Activated T-cell treated with anti-CD3 and anti-CD28 coated beads, Interleukin-2, amount 50 U/mL, for 4 hours (primary cell): ENCODE measurements around the gene B9D2. TPM values are rescaled to one million over a fixed set of nuclear protein-coding genes. Genes with fewer than 3 reads are reported as not detected.
"Not testable (repeated sequence)": the region's sequence is repeated elsewhere in the genome, so short reads cannot be mapped to it uniquely, and the experiment has no call there.

ENCODE experiments used
- ATAC-seq, 2 donors: fragments of 200-7000 bp; cut with Tn5 transposase; one replicate each; pipeline ENCODE4 v1.10.0; 2021
- DNase-seq: peaks from one replicate; pipeline ENCODE4 v3.0.0-alpha.2; 2020
- H3K27me3 Mint-ChIP-seq: one replicate; pipeline ENCODE4 v1.8.0; 2021; ENCODE audit warnings: low read depth, mixed read lengths
- H3K36me3 Mint-ChIP-seq: one replicate; pipeline ENCODE4 v1.8.0; 2022; ENCODE audit warnings: mixed read lengths; ENCODE audit not compliant: insufficient read depth
- H3K4me1 Mint-ChIP-seq: one replicate; pipeline ENCODE4 v1.8.0; 2021; ENCODE audit warnings: low read depth, mixed read lengths
- H3K4me3 Mint-ChIP-seq: one replicate; pipeline ENCODE4 v1.8.0; 2021; ENCODE audit warnings: mild to moderate bottlenecking, moderate library complexity, mixed read lengths
- H3K9me3 Mint-ChIP-seq: one replicate; pipeline ENCODE4 v1.8.0; 2021; ENCODE audit warnings: mixed read lengths
- total RNA-seq, 3 donors: library from RNA; stranded (reverse); gene quantifications; one replicate each; pipeline ENCODE4 v1.2.1, GENCODE V29; 2021

Gene B9D2
- total RNA-seq, 3 donors from 2014 or later, result 5.4 to 5.7 (median 5.7) TPM

GRCh38 chr19:41354343-41354953 is 9.5 kb downstream of the B9D2 start:
- H3K9me3 Mint-ChIP-seq, result no peaks in the 10 kb centered on the region
- ATAC-seq (no peak), DNase-seq (no peak)
- H3K27me3 Mint-ChIP-seq, result no peaks in the 10 kb centered on the region
- peaks cover 1% of the 10 kb centered on the region for H3K36me3 Mint-ChIP-seq
- peak overlapping the region; percentile 84 for H3K4me3 Mint-ChIP-seq
- peaks cover 66% of the 10 kb centered on the region for H3K4me1 Mint-ChIP-seq

GRCh38 chr19:41353466-41354342 is 10.2 kb downstream of the B9D2 start, which contains the start of gene TGFB1:
TGFB1 (minus strand) TSS chr19:41353922; CDS start chr19:41353044, 878 bp downstream.
- H3K9me3 Mint-ChIP-seq, result no peaks in the 10 kb centered on the region
- peaks cover 1% of the 10 kb centered on the region for H3K36me3 Mint-ChIP-seq
- H3K27me3 Mint-ChIP-seq, result no peaks in the 10 kb centered on the region
- H3K4me1 Mint-ChIP-seq, result peaks cover 69% of the 10 kb centered on the region
- DNase-seq, result peak; percentile 98
- peak within 1 kb of the TSS; percentile 99 for H3K4me3 Mint-ChIP-seq
- peak; percentile 44 to 53 for ATAC-seq

GRCh38 chr19:41352609-41353465 is 11.1 kb downstream of the B9D2 start:
- Mint-ChIP-seq H3K4me3 (peak overlapping the region; percentile 99), H3K9me3 (no peaks in the 10 kb centered on the region), H3K4me1 (peaks cover 65% of the 10 kb centered on the region), H3K36me3 (peaks cover 3% of the 10 kb centered on the region), H3K27me3 (no peaks in the 10 kb centered on the region)
- ATAC-seq, result peak; percentile 30 to 38
- peak; percentile 74 for DNase-seq

DNA sequence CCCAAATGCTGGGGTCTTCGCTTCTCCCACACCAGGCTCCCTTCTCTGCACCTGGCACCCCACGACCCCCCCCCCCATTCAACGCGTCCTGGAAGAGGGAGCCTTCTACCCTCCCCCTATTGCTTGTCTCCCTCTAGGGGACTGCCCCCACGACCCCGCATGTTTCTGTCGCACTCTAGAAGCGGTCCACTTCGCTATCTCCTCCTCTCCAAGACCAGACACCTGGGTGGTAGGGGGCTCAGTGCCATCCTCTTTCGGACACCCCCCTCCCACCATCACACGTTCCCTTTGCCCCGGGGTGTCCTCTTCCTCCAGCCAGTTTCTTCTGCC is 11.7 kb downstream of the B9D2 start:
- Mint-ChIP-seq H3K4me3 (peak overlapping the region; percentile 99), H3K36me3 (peaks cover 3% of the 10 kb centered on the region), H3K4me1 (peaks cover 61% of the 10 kb centered on the region), H3K27me3 (no peaks in the 10 kb centered on the region), H3K9me3 (no peaks in the 10 kb centered on the region)
- ATAC-seq, result peak in 1 of 2 donors; percentile 0
- peak; percentile 27 for DNase-seq

GRCh38 chr19:41351339-41352245 is 12.4 kb downstream of the B9D2 start:
- peaks cover 54% of the 10 kb centered on the region for H3K4me1 Mint-ChIP-seq
- peak; percentile 79 for DNase-seq
- H3K9me3 Mint-ChIP-seq, result no peaks in the 10 kb centered on the region
- ATAC-seq, result peak; percentile 58 to 60
- H3K27me3 Mint-ChIP-seq, result no peaks in the 10 kb centered on the region
- H3K4me3 Mint-ChIP-seq, result peak overlapping the region; percentile 99
- peaks cover 6% of the 10 kb centered on the region for H3K36me3 Mint-ChIP-seq

- peak in 1 of 2 donors; percentile 7 for ATAC-seq
- no peaks in the 10 kb centered on the region for H3K9me3 Mint-ChIP-seq
- H3K4me3 Mint-ChIP-seq, result peak overlapping the region; percentile 99
- peaks cover 51% of the 10 kb centered on the region for H3K4me1 Mint-ChIP-seq
- no peaks in the 10 kb centered on the region for H3K27me3 Mint-ChIP-seq
- peaks cover 9% of the 10 kb centered on the region for H3K36me3 Mint-ChIP-seq
- DNase-seq, result no peak
Measured at GRCh38 chr19:41350735-41351338, 13.1 kb downstream of the B9D2 start.

- H3K9me3 Mint-ChIP-seq, H3K4me3 Mint-ChIP-seq, DNase-seq, ATAC-seq, H3K27me3 Mint-ChIP-seq: not testable (repeated sequence)
- Mint-ChIP-seq H3K4me1 (peaks cover 54% of the 10 kb centered on the region), H3K36me3 (peaks cover 25% of the 10 kb centered on the region)
Measured at GRCh38 chr19:41346916-41347315, 17.0 kb downstream of the B9D2 start.

GRCh38 chr19:41344162-41344561 is 19.8 kb downstream of the B9D2 start:
- H3K4me3 Mint-ChIP-seq, result no peak overlapping the region
- H3K9me3 Mint-ChIP-seq, result no peaks in the 10 kb centered on the region
- H3K4me1 Mint-ChIP-seq, result peaks cover 51% of the 10 kb centered on the region
- DNase-seq, result no peak
- no peak for ATAC-seq
- H3K27me3 Mint-ChIP-seq, result no peaks in the 10 kb centered on the region
- H3K36me3 Mint-ChIP-seq, result peaks cover 35% of the 10 kb centered on the region

GRCh38 chr19:41341669-41342490 is 22.1 kb downstream of the B9D2 start:
- no peak overlapping the region for H3K4me3 Mint-ChIP-seq
- peaks cover 34% of the 10 kb centered on the region for H3K36me3 Mint-ChIP-seq
- ATAC-seq (peak in 1 of 2 donors; percentile 18), DNase-seq (no peak)
- no peaks in the 10 kb centered on the region for H3K9me3 Mint-ChIP-seq
- H3K4me1 Mint-ChIP-seq, result peaks cover 44% of the 10 kb centered on the region
- no peaks in the 10 kb centered on the region for H3K27me3 Mint-ChIP-seq

GRCh38 chr19:41339936-41340335 is 24.0 kb downstream of the B9D2 start:
- DNase-seq, result no peak
- Mint-ChIP-seq H3K36me3 (peaks cover 36% of the 10 kb centered on the region), H3K4me3 (no peak overlapping the region), H3K9me3 (no peaks in the 10 kb centered on the region), H3K4me1 (peaks cover 45% of the 10 kb centered on the region), H3K27me3 (no peaks in the 10 kb centered on the region)
- ATAC-seq, result no peak

GRCh38 chr19:41335467-41335866 is 28.5 kb downstream of the B9D2 start:
- no peak overlapping the region for H3K4me3 Mint-ChIP-seq
- H3K4me1 Mint-ChIP-seq, result peaks cover 39% of the 10 kb centered on the region
- no peak for DNase-seq
- no peaks in the 10 kb centered on the region for H3K9me3 Mint-ChIP-seq
- peaks cover 32% of the 10 kb centered on the region for H3K36me3 Mint-ChIP-seq
- H3K27me3 Mint-ChIP-seq, result no peaks in the 10 kb centered on the region
- ATAC-seq, result no peak

- Mint-ChIP-seq H3K4me1 (peaks cover 39% of the 10 kb centered on the region), H3K36me3 (peaks cover 33% of the 10 kb centered on the region), H3K4me3 (no peak overlapping the region), H3K27me3 (no peaks in the 10 kb centered on the region), H3K9me3 (no peaks in the 10 kb centered on the region)
- ATAC-seq, result no peak
- DNase-seq, result no peak
Measured at GRCh38 chr19:41334793-41335192, 29.2 kb downstream of the B9D2 start.
